GM18502 (cell line): ENCODE measurements around the gene SERPINB2.
"Not testable (repeated sequence)": the region's sequence is repeated elsewhere in the genome, so short reads cannot be mapped to it uniquely, and the experiment has no call there.

Experiments
- ATAC-seq: cut with Tn5 transposase; IDR thresholded peaks from one replicate; pipeline ENCODE4 v1.9.1; 2021; ENCODE audit warnings: mild to moderate bottlenecking; ENCODE audit not compliant: unreplicated experiment, poor library complexity

Gene SERPINB2

GRCh38 chr18:63888470-63889190, 1.1 kb downstream of the SERPINB2 start:
- ATAC-seq, result no peak

DNA sequence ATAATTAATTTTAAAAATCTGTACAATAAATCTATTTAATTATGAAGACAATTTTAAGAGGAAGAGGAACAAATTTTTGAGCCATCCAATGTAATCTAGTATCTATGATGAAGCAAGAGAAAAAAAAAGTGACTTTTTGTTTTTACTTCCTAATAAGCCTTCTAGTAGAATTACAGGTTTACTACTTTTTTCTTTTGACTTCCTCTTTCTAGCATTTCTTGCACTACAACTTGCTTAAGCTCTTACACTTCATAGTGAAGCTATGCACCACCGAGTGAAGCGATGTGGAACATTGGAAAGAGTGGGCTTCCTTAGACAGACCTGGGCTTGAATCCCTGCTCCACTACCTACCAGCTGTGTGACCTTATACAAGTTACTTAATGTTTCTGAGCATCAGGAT, 2.1 kb downstream of the SERPINB2 start:
- ATAC-seq, result no peak

DNA sequence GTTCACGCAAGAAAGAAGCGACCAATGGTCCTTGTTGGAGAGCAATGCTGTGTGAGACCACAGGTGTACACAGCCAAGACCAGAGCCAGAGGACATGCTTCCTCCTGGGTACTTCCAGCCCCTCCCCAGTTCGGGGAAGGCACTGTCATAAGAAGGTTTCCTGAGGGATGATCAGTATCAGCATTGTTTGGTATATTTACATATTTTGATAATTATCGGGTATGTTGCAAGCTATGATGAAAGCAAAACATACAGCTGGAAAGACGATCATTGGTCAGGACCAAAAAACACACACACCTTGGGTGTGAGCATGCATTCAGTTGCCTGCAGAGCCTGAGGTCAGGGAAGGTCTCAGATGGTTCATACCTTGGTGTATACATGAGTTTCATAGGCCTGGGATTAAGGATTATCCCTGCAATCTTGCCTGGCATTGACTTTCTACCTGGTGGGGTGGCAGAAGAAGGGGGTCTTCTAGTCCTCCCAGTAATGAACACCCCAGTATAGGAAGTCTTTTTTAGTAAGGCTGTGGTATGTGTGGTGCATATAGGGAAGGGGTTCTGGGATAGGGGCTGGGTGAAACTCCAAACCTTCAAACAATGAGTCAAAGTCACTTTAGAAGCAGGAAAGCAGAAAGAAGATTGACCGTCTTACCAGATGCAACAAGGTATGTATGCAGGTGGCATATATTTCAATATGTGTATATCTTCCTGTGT, 2.9 kb downstream of the SERPINB2 start:
- ATAC-seq, result no peak

GRCh38 chr18:63890950-63891304, 3.4 kb downstream of the SERPINB2 start:
- ATAC-seq, result peak; percentile 80

DNA sequence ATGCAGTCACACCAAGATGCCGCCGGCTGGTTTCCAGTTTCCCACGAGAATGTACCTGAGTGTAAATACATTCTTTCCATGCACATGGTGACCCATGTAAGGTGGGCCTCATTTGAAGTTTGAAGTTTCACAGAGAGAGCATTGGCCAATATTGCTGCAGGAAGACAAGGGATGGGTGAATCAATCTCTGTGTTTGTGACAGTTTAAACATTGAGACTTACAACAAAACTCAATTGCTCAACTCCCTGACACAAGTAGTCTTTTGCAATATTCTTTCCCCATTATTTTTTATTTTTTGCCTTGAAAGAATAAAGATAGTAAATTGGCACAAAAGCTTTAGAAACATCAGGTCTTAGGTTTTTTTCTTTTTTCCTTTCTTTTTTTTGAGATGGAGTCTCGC, 5.1 kb downstream of the SERPINB2 start:
- no peak for ATAC-seq

DNA sequence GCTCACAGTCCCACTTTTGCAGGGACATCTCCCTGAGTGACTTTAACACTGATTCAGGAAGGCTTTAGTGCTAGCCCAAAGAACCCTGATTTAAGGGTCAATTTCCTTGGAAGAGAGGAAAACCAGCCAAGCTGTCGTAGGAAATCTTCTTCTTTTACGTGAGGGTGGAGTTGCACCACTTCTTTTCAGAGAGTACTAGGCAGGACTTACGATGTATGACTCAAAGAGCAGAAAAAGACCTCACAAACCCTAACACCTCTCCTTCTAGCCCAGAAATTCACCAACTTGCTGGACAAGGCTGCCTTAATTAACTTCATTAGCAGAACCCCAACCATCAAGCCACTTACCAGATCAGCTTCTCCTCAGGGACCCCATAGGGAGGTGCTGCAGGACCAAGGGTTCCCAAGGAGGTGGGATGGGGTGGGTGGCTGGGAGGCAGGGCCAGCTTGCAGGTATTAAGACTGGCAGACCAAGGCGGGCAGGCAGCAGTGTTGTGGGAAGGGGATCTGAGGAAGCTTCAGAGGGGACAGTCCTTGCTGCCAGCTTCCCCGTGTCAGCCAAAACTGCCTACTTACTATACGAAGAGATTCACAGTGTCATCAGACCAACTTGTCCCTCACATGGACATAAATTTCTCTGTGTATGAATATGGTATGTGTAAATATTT, 6.7 kb downstream of the SERPINB2 start:
- no peak for ATAC-seq

- no peak for ATAC-seq
Observed at GRCh38 chr18:63895190-63895589, 7.7 kb downstream of the SERPINB2 start.

GRCh38 chr18:63897072-63897471, 9.6 kb downstream of the SERPINB2 start:
- no peak for ATAC-seq

- no peak for ATAC-seq
Observed at GRCh38 chr18:63899206-63899605, 11.7 kb downstream of the SERPINB2 start.

DNA sequence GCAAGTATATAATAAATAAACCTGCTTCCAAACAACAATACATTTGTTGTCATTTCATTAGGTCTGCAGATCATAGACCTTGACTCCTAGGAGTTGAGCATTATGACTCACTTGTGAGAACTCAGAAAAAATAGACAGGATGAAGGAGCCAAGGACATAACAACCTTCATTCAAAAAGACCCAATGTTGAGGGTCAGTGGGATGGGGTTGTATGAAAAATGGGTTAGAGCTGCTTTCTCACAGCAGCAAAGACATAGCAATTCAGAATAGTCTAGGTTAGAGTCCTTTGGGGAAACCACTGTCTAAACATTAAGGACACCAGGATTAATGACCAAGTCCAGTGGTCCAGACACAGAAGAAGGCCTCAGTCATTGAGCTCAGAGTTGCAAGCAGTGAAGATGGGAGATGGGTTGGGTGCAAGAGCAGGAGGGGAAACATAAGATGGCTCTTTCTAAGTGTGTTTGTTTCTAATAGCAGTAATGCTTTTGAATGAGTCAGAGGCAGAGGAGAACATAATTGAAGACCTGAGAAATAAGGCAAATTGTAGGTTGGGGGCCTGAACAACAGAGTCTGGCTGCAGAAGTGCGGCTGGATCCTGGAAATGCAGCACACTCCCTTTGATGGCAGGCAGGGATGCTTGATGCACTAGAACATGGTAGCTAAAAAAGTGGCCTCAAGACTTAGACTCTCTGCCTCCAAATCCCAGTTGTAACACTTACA, 16.5 kb downstream of the SERPINB2 start:
- ATAC-seq, result no peak

DNA sequence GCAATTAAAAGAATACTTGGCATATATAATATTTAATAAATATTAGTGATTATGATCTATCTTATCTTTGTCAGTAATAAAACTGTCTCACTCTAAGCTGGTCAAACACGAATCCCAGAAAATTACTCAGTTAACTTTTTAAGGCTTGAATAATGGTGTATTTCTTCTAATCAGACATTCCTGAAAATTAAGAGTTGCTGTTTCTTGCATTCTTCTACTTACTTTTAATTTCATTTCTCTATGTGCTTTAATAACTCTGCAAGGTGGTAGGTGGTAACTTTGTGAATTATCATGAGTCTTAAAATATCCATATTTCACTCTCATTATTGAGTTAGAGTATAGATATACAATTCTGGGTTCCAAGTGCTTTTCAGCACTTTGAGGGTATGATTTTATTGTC, 17.2 kb downstream of the SERPINB2 start:
- ATAC-seq, result no peak

DNA sequence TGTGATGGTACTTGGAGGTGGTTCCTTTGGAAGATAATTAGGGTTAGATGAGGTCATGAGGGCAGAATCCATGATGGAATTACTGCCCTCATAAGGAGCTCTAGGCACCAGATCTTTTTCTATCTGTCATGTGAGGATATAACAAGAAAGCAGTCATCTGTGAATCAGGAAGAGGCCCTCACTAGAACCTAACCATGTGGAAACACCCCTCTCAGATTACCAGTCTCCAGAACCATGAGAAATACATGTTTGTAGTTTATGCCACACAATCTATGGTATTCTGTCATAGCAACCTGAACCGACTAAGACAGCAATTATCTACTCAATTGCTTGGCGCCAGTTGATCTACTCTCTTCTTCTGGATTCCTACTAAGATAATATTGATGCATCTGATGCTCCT, 17.9 kb downstream of the SERPINB2 start:
- peak; percentile 33 for ATAC-seq

GRCh38 chr18:63906056-63906455, 18.6 kb downstream of the SERPINB2 start:
- no peak for ATAC-seq

GRCh38 chr18:63907664-63908063, 20.2 kb downstream of the SERPINB2 start, which contains the start of gene SERPINB10:
SERPINB10 (plus strand) TSS chr18:63907958; CDS start chr18:63915511, 7,553 bp downstream.
- peak; percentile 58 for ATAC-seq

- peak; percentile 32 for ATAC-seq
Observed at GRCh38 chr18:63908858-63909257, 21.4 kb downstream of the SERPINB2 start.

GRCh38 chr18:63909870-63910269, 22.4 kb downstream of the SERPINB2 start:
- ATAC-seq, result peak; percentile 73

DNA sequence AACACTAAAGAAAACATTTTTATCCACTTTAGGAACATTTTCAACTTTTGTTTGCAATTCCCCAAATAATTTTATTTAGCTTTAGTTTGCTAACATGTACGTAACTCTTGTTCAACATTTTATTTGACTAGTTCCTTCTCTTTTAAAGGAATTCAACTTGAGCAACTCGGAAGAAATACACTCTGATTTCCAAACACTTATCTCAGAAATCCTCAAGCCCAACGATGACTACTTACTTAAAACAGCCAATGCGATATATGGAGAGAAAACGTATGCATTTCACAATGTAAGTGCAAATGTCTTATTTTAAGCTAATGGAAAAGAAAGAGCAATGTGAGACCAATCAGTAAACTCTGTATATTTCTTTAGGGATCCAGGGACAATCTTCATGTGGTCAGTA, 30.3 kb downstream of the SERPINB2 start:
- no peak for ATAC-seq

DNA sequence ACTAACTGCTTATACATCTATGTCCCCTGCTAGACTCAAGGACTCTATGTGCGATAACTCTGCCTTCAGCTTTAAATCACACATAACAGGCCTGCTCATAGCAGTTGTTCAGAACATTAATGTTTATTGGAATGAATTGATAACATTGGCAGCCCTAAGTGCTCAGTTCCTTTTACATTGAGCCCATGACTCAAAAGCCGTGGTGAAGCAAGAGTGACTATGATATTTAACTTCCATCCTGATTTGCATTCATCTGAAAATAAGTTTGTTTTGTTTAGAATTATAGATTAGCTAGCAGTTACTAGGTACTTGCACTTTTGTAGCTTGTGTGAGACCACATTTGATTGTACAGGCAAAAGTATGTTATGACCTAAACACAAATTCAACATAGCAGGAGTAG, 34.5 kb downstream of the SERPINB2 start:
- no peak for ATAC-seq

DNA sequence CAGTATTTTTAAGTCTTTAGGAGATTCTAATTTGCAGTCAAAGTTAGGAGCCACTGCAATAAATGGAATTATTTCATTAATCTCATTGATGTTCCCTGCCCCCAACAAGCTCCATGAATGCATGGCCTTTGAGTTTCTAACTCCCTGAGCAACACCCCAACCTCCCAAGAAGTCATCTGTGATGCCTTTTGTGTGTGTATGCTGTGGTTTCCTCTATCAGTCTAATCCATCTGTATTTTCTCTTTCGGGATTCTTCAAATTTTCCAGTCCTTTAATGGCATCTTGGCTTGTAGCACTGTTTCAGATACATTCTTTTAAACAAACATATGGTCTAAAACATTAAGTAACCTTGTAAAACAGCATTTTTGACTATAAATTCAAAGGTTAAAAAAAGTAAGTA, 37.0 kb downstream of the SERPINB2 start:
- no peak for ATAC-seq

DNA sequence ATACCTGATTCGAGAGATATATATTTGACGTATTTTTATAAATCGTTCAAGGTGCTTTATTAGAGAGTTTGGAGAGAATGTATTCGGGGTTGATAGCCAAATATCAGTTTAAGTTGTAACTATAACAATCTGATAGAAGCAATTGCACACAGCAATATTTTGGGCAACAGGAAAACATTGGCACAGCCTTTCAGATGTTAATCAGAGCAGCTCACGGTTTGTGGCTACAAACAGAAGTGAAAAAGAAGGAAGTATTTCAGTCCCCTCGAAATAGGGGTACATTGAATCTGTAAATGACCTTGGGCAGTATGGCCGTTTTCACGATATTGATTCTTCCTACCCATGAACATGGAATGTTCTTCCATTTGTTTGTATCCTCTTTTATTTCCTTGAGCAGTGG, 40.8 kb downstream of the SERPINB2 start:
- no peak for ATAC-seq

- ATAC-seq, result not testable (repeated sequence)
Observed at GRCh38 chr18:63929369-63929768, 41.9 kb downstream of the SERPINB2 start.
